ENCODE data around the gene IGSF21.

- TF ChIP-seq CTCF (IDR thresholded peaks at IDR 0.05) (no peak), POLR2A (IDR thresholded peaks at IDR 0.05) (no peak)
Observed at GRCh38 chr1:18246543-18246942, 138.9 kb downstream of the IGSF21 start.
